Uterus (tissue), 4 donors: ENCODE results near the gene TSEN54. TPM values are rescaled to one million over a fixed set of nuclear protein-coding genes. Genes with fewer than 3 reads are reported as not detected.
A peak's percentile ranks its signal among the peaks of the same experiment; 100 is the strongest.

Experiments
- DNase-seq, 2 donors: peaks; one replicate each; pipeline ENCODE4 v3.0.0-alpha.2; 2019 to 2020
- H3K27ac ChIP-seq, 2 donors: fragments of 200-600 bp; sonication (generic); 1 replicate in 1 of 2; 2 replicates in 1 of 2; pipeline ENCODE4 v1.5.1; 2016 to 2018
- H3K27me3 ChIP-seq, 2 donors: fragments of 200-600 bp; sonication (generic); one replicate each; pipeline ENCODE4 v1.5.1; 2018 to 2019; ENCODE audit warnings: control low read depth in 1 of 2
- H3K36me3 ChIP-seq, 2 donors: fragments of 200-600 bp; sonication (generic); one replicate each; pipeline ENCODE4 v1.5.1; 2019; ENCODE audit warnings: control low read depth in 1 of 2
- H3K4me1 ChIP-seq, 2 donors: fragments of 200-600 bp; sonication (generic); one replicate each; pipeline ENCODE4 v1.5.1; 2018 to 2019; ENCODE audit warnings: control low read depth in 1 of 2
- H3K4me3 ChIP-seq, 2 donors: fragments of 200-600 bp; sonication (generic); 1 replicate in 1 of 2; 2 replicates in 1 of 2; pipeline ENCODE4 v1.5.1; 2018 to 2019; ENCODE audit warnings: mild to moderate bottlenecking in 1 of 2
- H3K9me3 ChIP-seq, 2 donors: fragments of 200-600 bp; sonication (generic); one replicate each; pipeline ENCODE4 v1.5.1; 2019; ENCODE audit warnings: control low read depth in 1 of 2
- POLR2A ChIP-seq, 2 donors: fragments of 450-650 bp; IDR thresholded peaks; one replicate each; pipeline ENCODE4 v1.6.1; 2016; ENCODE audit warnings: antibody characterized with exemption in 2 of 2, mild to moderate bottlenecking in 1 of 2, moderate library complexity in 1 of 2
- intact Hi-C: fragments of 100-400 bp; cut with DNase I; formaldehyde crosslinking; loops from one replicate; pipeline ENCODE4 v1.15.1; 2023; ENCODE audit warnings: low total_unique reads
- total RNA-seq, 4 donors: library from RNA; depleted of rRNA in 3 of 4; stranded (reverse); fragments of >200 nt in 3 of 4; gene quantifications; one replicate each; pipeline versions ENCODE4 v1.1.0 to v1.2.4, GENCODE V29; 2014 to 2023
- TF ChIP-seq, protein P1 (sequence below), 4 experiments: fragments of 200-600 bp in 2 of 4; fragments of 450-650 bp in 2 of 4; sonication (generic) in 2 of 4; IDR thresholded peaks; one replicate each; pipeline ENCODE4 v1.5.1; 2016 to 2019; ENCODE audit warnings: antibody characterized with exemption in 4 of 4, mild to moderate bottlenecking in 2 of 4, moderate library complexity in 1 of 4
- donor health status: DM: yes; HTN: yes; CAD: no.

The TSEN54 gene
- total RNA-seq, 4 donors from 2014 or later = 17.4 to 102 (median 20.6) TPM

DNA sequence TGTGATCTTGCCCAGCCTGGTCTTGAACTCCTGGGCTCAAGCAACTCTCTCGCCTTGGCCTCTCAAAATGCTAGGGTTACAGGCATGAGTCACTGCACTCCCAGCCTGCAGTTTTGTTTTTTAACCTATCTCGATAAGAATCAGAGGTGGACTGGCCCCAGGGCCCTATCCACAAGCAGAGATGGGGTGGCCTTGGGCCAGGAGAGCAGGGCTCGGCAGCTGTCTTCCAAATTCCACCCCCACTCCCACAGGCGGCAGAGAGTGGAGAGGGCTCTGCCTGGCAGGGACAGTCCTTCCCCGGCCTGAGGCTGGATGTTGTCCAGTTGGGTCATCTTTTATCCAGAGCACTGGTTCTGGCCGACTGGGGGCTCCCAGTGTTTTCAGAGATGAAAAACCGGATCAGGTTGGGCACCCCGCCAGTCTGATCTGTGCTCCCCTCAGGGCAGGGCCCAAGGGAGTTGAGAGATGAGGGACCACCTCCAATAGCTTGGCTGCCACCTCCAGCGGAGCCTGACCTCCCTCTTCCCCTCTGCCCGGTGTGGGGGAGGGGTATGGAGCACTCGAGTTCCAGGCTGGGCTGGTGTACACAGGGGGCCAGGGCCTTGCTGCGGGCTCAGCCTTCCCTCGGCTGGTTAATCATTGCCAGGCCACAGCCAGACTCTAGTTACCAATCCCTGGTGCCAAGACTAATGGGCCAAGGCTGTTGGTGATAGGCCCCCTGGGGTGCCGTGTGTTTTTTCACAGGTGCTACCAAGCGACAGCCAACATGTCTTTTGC, 40.9 kb downstream of the TSEN54 start:
- Histone ChIP-seq H3K9me3 (no peaks in the 10 kb centered on the region), H3K4me1 (no peaks in the 10 kb centered on the region), H3K27me3 (no peaks in the 10 kb centered on the region), H3K4me3 (no peak overlapping the region), H3K27ac (peak overlapping the region; percentile 49 to 64), H3K36me3 (no peaks in the 10 kb centered on the region)
- intact Hi-C loops = no loop called here
- peak; percentile 44 to 73 for DNase-seq
- TF ChIP-seq, protein P1, sequence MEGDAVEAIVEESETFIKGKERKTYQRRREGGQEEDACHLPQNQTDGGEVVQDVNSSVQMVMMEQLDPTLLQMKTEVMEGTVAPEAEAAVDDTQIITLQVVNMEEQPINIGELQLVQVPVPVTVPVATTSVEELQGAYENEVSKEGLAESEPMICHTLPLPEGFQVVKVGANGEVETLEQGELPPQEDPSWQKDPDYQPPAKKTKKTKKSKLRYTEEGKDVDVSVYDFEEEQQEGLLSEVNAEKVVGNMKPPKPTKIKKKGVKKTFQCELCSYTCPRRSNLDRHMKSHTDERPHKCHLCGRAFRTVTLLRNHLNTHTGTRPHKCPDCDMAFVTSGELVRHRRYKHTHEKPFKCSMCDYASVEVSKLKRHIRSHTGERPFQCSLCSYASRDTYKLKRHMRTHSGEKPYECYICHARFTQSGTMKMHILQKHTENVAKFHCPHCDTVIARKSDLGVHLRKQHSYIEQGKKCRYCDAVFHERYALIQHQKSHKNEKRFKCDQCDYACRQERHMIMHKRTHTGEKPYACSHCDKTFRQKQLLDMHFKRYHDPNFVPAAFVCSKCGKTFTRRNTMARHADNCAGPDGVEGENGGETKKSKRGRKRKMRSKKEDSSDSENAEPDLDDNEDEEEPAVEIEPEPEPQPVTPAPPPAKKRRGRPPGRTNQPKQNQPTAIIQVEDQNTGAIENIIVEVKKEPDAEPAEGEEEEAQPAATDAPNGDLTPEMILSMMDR (IDR thresholded peaks at IDR 0.05) = no peak
- no peak for TF ChIP-seq POLR2A (IDR thresholded peaks at IDR 0.05)

DNA sequence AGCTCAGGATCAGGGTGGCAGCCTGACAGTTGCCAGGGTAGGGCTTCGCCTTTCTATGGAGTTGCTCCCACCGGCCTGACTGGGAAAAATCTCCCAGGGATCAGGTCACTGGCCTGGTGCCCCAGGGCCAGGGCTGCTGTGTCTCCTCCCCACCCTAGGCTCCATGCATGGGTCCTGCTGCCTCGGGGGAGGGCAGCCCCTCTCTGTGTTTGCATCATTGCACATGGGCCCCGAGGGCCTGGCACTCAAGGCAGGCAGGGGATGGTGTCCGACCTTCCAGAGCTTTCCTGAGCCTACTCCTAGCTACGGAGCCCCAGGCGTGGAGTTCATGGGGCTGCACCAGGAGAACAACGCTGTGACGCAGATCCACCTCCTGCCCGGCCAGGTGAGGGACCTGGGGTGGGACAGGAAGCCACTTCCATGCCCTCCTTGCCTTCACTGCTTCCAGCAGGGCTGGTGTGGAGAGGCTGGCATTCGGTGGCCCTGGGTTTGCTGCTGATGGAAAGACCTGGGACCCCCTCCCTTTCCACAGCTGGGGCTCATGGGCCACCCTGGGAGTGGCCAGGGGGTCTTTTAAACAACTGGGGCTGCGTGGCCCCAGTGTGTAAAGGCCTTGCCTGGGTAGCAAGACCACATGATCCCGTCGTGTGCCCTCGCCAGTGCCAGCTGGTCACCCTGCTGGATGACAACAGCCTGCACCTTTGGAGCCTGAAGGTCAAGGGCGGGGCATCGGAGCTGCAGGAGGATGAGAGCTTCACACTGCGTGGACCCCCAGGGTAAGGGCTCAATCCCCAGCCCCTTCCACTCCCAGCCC, 41.7 kb downstream of the TSEN54 start:
- intact Hi-C loops = no loop called here
- Histone ChIP-seq H3K4me1 (no peaks in the 10 kb centered on the region), H3K36me3 (no peaks in the 10 kb centered on the region), H3K9me3 (no peaks in the 10 kb centered on the region), H3K4me3 (no peak overlapping the region), H3K27me3 (no peaks in the 10 kb centered on the region), H3K27ac (peak overlapping the region in 1 of 2 donors; percentile 64)
- DNase-seq = no peak
- TF ChIP-seq POLR2A (IDR thresholded peaks at IDR 0.05) = no peak
- TF ChIP-seq, protein P1 (IDR thresholded peaks at IDR 0.05) = no peak

DNA sequence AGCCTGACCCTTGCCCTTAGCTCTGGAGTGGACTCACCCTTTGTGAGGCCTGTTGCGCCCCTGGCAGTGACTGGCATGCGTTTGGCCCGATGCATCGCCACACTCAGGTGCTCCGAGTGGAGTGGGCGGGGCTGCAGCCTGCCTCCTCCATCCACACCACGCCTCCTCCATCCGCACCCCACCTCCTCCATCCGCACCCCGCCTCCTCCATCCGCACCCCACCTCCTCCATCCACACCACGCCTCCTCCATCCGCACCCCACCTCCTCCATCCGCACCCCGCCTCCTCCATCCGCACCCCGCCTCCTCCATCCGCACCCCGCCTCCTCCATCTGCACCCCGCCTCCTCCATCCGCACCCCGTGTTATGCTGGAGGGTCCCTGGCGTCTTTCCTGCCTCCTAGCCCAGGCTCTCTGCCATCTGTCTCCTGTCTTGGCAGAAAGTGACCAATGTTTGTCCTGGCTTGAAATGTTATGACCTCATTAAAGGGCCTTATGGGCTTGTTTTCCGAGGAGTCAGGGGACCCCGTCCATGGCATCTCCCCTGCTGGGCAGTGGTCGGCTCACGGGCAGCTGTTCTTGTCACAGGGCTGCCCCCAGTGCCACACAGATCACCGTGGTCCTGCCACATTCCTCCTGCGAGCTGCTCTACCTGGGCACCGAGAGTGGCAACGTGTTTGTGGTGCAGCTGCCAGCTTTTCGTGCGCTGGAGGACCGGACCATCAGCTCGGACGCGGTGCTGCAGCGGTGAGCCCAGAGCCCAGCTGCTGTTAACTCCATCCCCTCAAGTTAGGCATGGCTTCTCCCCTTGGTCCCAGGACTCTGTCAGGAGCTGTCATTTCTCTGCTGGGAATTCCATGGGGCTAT, 42.6 kb downstream of the TSEN54 start:
- no peak for DNase-seq
- Histone ChIP-seq H3K27ac (no peak overlapping the region), H3K36me3 (no peaks in the 10 kb centered on the region), H3K4me1 (no peaks in the 10 kb centered on the region), H3K4me3 (no peak overlapping the region), H3K27me3 (no peaks in the 10 kb centered on the region), H3K9me3 (no peaks in the 10 kb centered on the region)
- intact Hi-C loops = no loop called here
- TF ChIP-seq, protein P1 (IDR thresholded peaks at IDR 0.05) = no peak
- no peak for TF ChIP-seq POLR2A (IDR thresholded peaks at IDR 0.05)

DNA sequence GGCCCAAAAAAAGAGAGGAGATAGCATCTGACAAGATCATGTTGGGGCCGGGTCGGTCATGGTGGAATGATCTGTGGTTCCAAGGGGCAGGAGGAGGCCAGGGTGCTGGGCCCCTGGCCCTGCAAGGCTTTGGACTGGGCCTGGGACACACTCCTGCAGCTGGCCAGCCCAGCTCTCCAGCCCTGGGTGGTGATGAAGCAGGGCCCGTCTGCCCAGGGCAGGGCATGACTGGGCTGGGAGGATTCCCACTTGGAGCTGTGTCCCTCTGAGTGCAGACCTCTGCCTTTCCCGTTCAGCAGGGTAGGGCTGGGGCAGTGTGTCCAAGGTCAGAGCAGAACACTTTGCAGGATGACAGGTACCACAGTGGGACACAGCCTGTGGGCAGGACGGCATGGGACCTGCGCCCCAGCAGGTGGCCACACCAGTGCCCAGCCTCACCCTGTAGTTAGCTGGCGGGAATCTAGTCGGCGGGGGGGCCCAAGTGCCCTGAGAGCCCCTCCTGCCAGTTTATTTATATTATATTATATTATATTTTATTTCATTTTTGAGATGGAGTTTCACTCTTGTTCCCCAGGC, 43.7 kb downstream of the TSEN54 start:
- no peaks in the 10 kb centered on the region for H3K4me1 ChIP-seq
- no peaks in the 10 kb centered on the region for H3K9me3 ChIP-seq
- no peaks in the 10 kb centered on the region for H3K27me3 ChIP-seq
- H3K27ac ChIP-seq = no peak overlapping the region
- H3K4me3 ChIP-seq = no peak overlapping the region
- TF ChIP-seq POLR2A (IDR thresholded peaks at IDR 0.05) = no peak
- TF ChIP-seq, protein P1 (IDR thresholded peaks at IDR 0.05) = no peak
- intact Hi-C loops = no loop called here
- no peak for DNase-seq
- H3K36me3 ChIP-seq = no peaks in the 10 kb centered on the region
